Smooth muscle cell (in vitro differentiated cells): ENCODE data around the gene AKAP9. TPM values are rescaled to one million over a fixed set of nuclear protein-coding genes. Genes with fewer than 3 reads are reported as not detected.
"Not testable (repeated sequence)": the region's sequence is repeated elsewhere in the genome, so short reads cannot be mapped to it uniquely, and the experiment has no call there.

ENCODE experiments used
- DNase-seq: peaks from one replicate; lab custom pipeline; 2025; ENCODE audit not compliant: unreplicated experiment; lab: John Stamatoyannopoulos, UW
- H2AFZ ChIP-seq: fragments of 200-600 bp; sonication (generic); 2 replicates; pipeline ENCODE4 v1.6.0; 2016; ENCODE audit warnings: antibody characterized with exemption, low read depth, mild to moderate bottlenecking
- H3F3A ChIP-seq: fragments of 200-600 bp; sonication (generic); 2 replicates; pipeline ENCODE4 v1.6.0; 2017; ENCODE audit warnings: antibody characterized with exemption, low read depth
- H3K27ac ChIP-seq: fragments of 200-600 bp; sonication (generic); 2 replicates; pipeline ENCODE4 v1.5.1; 2016; ENCODE audit warnings: low read depth, mild to moderate bottlenecking
- H3K27me3 ChIP-seq: fragments of 200-600 bp; sonication (generic); 2 replicates; pipeline ENCODE4 v1.6.1; 2016; ENCODE audit warnings: low read depth, mild to moderate bottlenecking
- H3K36me3 ChIP-seq: fragments of 200-600 bp; sonication (generic); 2 replicates; pipeline ENCODE4 v1.5.1; 2016; ENCODE audit warnings: low read depth
- H3K4me1 ChIP-seq: fragments of 200-600 bp; sonication (generic); 2 replicates; pipeline ENCODE4 v1.5.1; 2016; ENCODE audit warnings: low read depth
- H3K4me2 ChIP-seq: fragments of 200-600 bp; sonication (generic); 2 replicates; pipeline ENCODE4 v1.6.0; 2016; ENCODE audit warnings: mild to moderate bottlenecking
- H3K4me3 ChIP-seq: fragments of 200-600 bp; sonication (generic); 2 replicates; pipeline ENCODE4 v1.5.1; 2016; ENCODE audit warnings: mild to moderate bottlenecking
- H3K79me2 ChIP-seq: fragments of 200-600 bp; sonication (generic); 2 replicates; pipeline ENCODE4 v1.6.0; 2016; ENCODE audit warnings: low read depth, mild to moderate bottlenecking
- H3K9ac ChIP-seq: fragments of 200-600 bp; sonication (generic); 2 replicates; pipeline ENCODE4 v1.6.0; 2016; ENCODE audit warnings: low read depth
- H3K9me3 ChIP-seq: fragments of 200-600 bp; sonication (generic); replicated peaks from 2 replicates; pipeline ENCODE4 v1.5.1; 2016; ENCODE audit warnings: low read depth
- H4K20me1 ChIP-seq: fragments of 200-600 bp; sonication (generic); 2 replicates; pipeline ENCODE4 v1.6.0; 2016; ENCODE audit warnings: low read depth
- WGBS: methylation state at CpG from one replicate; pipeline ENCODE4 v1.1.7; 2016; ENCODE audit warnings: low lambda C conversion rate; 5-methylcytosine and 5-hydroxymethylcytosine counted together
- polyA plus RNA-seq: library from polyadenylated mRNA; unstranded; fragments of >200 nt; fragmentation: Nextera tagmentation; extraction: Ambion mirVana; gene quantifications from 2 replicates; pipeline ENCODE4 v1.2.1, GENCODE V29; 2016
- total RNA-seq: library from RNA; depleted of rRNA; stranded (reverse); fragments of >200 nt; gene quantifications from 2 replicates; pipeline ENCODE4 v1.2.3, GENCODE V29; 2014
- TF ChIP-seq, protein P1 (sequence below): fragments of 200-600 bp; sonication (generic); IDR thresholded peaks from 2 replicates; pipeline ENCODE4 v1.5.1; 2017; ENCODE audit warnings: borderline replicate concordance, mild to moderate bottlenecking, antibody characterized with exemption; ENCODE audit not compliant: insufficient read depth, poor library complexity, severe bottlenecking

AKAP9 gene
- total and polyA plus RNA-seq, 2 experiments from 2014 or later, result 41.7 to 57.8 TPM

- no peak overlapping the region for H3K27ac ChIP-seq
- H3K9me3 ChIP-seq, result no peaks in the 10 kb centered on the region
- peaks cover 16% of the 10 kb centered on the region for H3K79me2 ChIP-seq
- DNase-seq, result no peak
- TF ChIP-seq, protein P1, sequence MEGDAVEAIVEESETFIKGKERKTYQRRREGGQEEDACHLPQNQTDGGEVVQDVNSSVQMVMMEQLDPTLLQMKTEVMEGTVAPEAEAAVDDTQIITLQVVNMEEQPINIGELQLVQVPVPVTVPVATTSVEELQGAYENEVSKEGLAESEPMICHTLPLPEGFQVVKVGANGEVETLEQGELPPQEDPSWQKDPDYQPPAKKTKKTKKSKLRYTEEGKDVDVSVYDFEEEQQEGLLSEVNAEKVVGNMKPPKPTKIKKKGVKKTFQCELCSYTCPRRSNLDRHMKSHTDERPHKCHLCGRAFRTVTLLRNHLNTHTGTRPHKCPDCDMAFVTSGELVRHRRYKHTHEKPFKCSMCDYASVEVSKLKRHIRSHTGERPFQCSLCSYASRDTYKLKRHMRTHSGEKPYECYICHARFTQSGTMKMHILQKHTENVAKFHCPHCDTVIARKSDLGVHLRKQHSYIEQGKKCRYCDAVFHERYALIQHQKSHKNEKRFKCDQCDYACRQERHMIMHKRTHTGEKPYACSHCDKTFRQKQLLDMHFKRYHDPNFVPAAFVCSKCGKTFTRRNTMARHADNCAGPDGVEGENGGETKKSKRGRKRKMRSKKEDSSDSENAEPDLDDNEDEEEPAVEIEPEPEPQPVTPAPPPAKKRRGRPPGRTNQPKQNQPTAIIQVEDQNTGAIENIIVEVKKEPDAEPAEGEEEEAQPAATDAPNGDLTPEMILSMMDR, result no peak
- no peaks in the 10 kb centered on the region for H3K4me1 ChIP-seq
- H3K4me2 ChIP-seq, result no peak overlapping the region
- no peak overlapping the region for H3K4me3 ChIP-seq
- no peaks in the 10 kb centered on the region for H3K27me3 ChIP-seq
- 96% methylated on average over 4 of the region's 4 CpGs for WGBS
- no peaks in the 10 kb centered on the region for H3F3A ChIP-seq
- peaks cover 39% of the 10 kb centered on the region for H4K20me1 ChIP-seq
- no peak overlapping the region for H2AFZ ChIP-seq
- no peak overlapping the region for H3K9ac ChIP-seq
- peaks cover 4% of the 10 kb centered on the region for H3K36me3 ChIP-seq
These were observed 36.1 kb downstream of the AKAP9 start for GRCh38 chr7:91976743-91977142.

DNA sequence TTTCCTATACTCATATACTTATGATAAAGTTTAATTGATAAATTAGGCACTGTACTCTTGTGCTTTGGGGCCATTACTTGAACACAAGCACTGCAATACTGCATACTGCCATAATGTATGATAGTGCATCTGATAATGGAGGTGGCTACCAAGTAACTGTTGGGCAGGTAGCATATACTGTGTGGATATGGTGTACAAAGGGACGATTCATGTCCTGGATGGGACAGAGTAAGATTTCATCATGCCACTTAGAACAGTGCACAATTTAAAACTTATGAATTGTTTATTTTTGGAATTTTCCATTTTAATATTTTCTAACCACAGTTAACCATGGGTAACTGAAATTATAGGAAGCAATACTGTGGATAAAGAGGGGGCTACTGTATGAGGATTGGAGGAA is 38.9 kb downstream of the AKAP9 start:
- Histone ChIP-seq H3K27me3 (no peaks in the 10 kb centered on the region), H3F3A (no peaks in the 10 kb centered on the region), H4K20me1 (peaks cover 16% of the 10 kb centered on the region), H3K27ac (no peak overlapping the region), H3K79me2 (peaks cover 9% of the 10 kb centered on the region), H3K4me1 (no peaks in the 10 kb centered on the region), H3K36me3 (peaks cover 4% of the 10 kb centered on the region), H3K9ac (no peak overlapping the region), H3K4me2 (no peak overlapping the region), H3K9me3 (no peaks in the 10 kb centered on the region), H2AFZ (no peak overlapping the region), H3K4me3 (no peak overlapping the region)
- TF ChIP-seq, protein P1, result no peak
- DNase-seq, result no peak
- WGBS, result 93% methylated on average over 1 of the region's 1 CpG

- H3K27ac ChIP-seq, H3K9me3 ChIP-seq, H3K36me3 ChIP-seq, H3K4me2 ChIP-seq, H3K27me3 ChIP-seq, H2AFZ ChIP-seq, H3F3A ChIP-seq, H3K4me1 ChIP-seq, H3K4me3 ChIP-seq, H3K9ac ChIP-seq, DNase-seq: not testable (repeated sequence)
- Histone ChIP-seq H4K20me1 (peaks cover 25% of the 10 kb centered on the region), H3K79me2 (peaks cover 15% of the 10 kb centered on the region)
- WGBS, result 98% methylated on average over 4 of the region's 4 CpGs
These were observed 41.7 kb downstream of the AKAP9 start for GRCh38 chr7:91982352-91982751.

DNA sequence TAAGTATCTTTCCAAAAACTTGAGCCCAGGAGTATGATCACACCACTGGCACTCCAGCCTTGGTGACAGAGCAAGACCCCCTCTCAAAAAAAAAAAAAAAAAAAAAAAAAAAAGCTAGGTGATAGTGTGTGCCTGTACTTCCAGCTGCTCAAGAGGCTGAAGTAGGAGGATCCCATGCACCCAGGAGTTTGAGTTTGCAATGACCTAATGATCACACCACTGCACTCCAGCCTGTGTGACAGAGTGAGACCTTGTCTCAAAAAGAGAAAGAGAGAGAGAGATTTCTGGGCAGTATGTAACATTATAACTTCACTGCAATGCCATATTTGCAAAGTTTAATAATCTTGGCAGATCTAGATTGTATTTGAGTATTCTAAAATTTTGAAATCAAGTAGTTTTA is 47.6 kb downstream of the AKAP9 start:
- Histone ChIP-seq H3K36me3 (peaks cover 3% of the 10 kb centered on the region), H3K9ac (no peak overlapping the region), H2AFZ (no peak overlapping the region), H3K79me2 (peaks cover 15% of the 10 kb centered on the region), H3F3A (no peaks in the 10 kb centered on the region), H3K4me3 (no peak overlapping the region), H3K27me3 (no peaks in the 10 kb centered on the region), H3K9me3 (no peaks in the 10 kb centered on the region), H3K4me2 (no peak overlapping the region), H4K20me1 (peaks cover 28% of the 10 kb centered on the region), H3K4me1 (no peaks in the 10 kb centered on the region), H3K27ac (no peak overlapping the region)
- no peak for DNase-seq
- TF ChIP-seq, protein P1, result no peak
